GM12873 (cell line): ENCODE measurements around the gene SLC6A12.

ENCODE experiments used
- CTCF ChIP-seq: IDR thresholded peaks from 2 replicates; pipeline ENCODE4 v1.5.1; 2012; ENCODE audit warnings: low read depth, mild to moderate bottlenecking, moderate library complexity, low read length, control low read depth; ENCODE audit not compliant: insufficient read depth; ENCODE audit errors: missing control alignments

The SLC6A12 gene

GRCh38 chr12:207804-208203 is 6.2 kb downstream of the SLC6A12 start:
- no peak for TF ChIP-seq CTCF

GRCh38 chr12:206746-207440 is 7.1 kb downstream of the SLC6A12 start:
- TF ChIP-seq CTCF, result no peak

- no peak for TF ChIP-seq CTCF
Measured at GRCh38 chr12:205026-205425, 8.9 kb downstream of the SLC6A12 start.

- TF ChIP-seq CTCF, result no peak
Measured at GRCh38 chr12:204261-204678, 9.7 kb downstream of the SLC6A12 start.

- TF ChIP-seq CTCF, result no peak
Measured at GRCh38 chr12:203462-204260, 10.3 kb downstream of the SLC6A12 start.

GRCh38 chr12:203074-203461 is 10.9 kb downstream of the SLC6A12 start:
- no peak for TF ChIP-seq CTCF

- no peak for TF ChIP-seq CTCF
Measured at GRCh38 chr12:202081-202731, 11.8 kb downstream of the SLC6A12 start.
